Activated T-cell treated with anti-CD3 and anti-CD28 coated beads, Interleukin-2, amount 50 U/mL, for 72 hours (primary cell): ENCODE data around the gene CARS2. TPM values are rescaled to one million over a fixed set of nuclear protein-coding genes. Genes with fewer than 3 reads are reported as not detected.
"Not testable (repeated sequence)": the region's sequence is repeated elsewhere in the genome, so short reads cannot be mapped to it uniquely, and the experiment has no call there.

Experiments
- ATAC-seq, 2 donors: fragments of 150-1000 bp; cut with Tn5 transposase; replicated peaks in 1 of 2; 2 replicates each; pipeline ENCODE4 v1.10.0; 2021; ENCODE audit warnings: moderate library complexity in 2 of 2, mild to moderate bottlenecking in 1 of 2
- DNase-seq, 2 donors: peaks; one replicate each; pipeline ENCODE4 v3.0.0; 2021 to 2022; ENCODE audit warnings: mixed read lengths in 1 of 2
- H3K27ac Mint-ChIP-seq: one replicate; pipeline ENCODE4 v1.8.0; 2022; ENCODE audit warnings: mild to moderate bottlenecking, moderate library complexity, mixed read lengths
- H3K27me3 Mint-ChIP-seq: one replicate; pipeline ENCODE4 v1.8.0; 2022; ENCODE audit warnings: low read depth, mixed read lengths
- H3K36me3 Mint-ChIP-seq, 2 donors: one replicate each; pipeline ENCODE4 v1.8.0; 2022; ENCODE audit warnings: mixed read lengths in 2 of 2, mild to moderate bottlenecking in 1 of 2; ENCODE audit not compliant: insufficient read depth in 2 of 2
- H3K4me1 Mint-ChIP-seq: one replicate; pipeline ENCODE4 v1.8.0; 2022; ENCODE audit warnings: low read depth, mixed read lengths
- H3K4me3 Mint-ChIP-seq, 2 donors: one replicate each; pipeline ENCODE4 v1.8.0; 2022; ENCODE audit warnings: mild to moderate bottlenecking in 2 of 2, mixed read lengths in 2 of 2, moderate library complexity in 2 of 2
- H3K9me3 Mint-ChIP-seq, 2 donors: one replicate each; pipeline ENCODE4 v1.8.0; 2022; ENCODE audit warnings: mixed read lengths in 2 of 2
- total RNA-seq, 2 donors: library from RNA; stranded (reverse); gene quantifications; one replicate each; pipeline ENCODE4 v1.2.3, GENCODE V29; 2022

CARS2 gene
- total RNA-seq, 2 donors from 2014 or later = 42.3 to 59.3 TPM

- ATAC-seq = no peak
- H3K9me3 Mint-ChIP-seq = peaks cover 0 to 4% of the 10 kb centered on the region in 2 donors
- DNase-seq = no peak
- peaks cover 44% of the 10 kb centered on the region for H3K4me1 Mint-ChIP-seq
- no peak overlapping the region for H3K4me3 Mint-ChIP-seq
- H3K36me3 Mint-ChIP-seq = peaks cover 6 to 9% of the 10 kb centered on the region in 2 donors
- H3K27me3 Mint-ChIP-seq = no peaks in the 10 kb centered on the region
- H3K27ac Mint-ChIP-seq = no peak overlapping the region
These were observed 87.1 kb downstream of the CARS2 start for GRCh38 chr13:110618780-110619179.

GRCh38 chr13:110618167-110618566, 87.7 kb downstream of the CARS2 start:
- DNase-seq = no peak
- ATAC-seq = no peak
- Mint-ChIP-seq H3K9me3 (peaks cover 2 to 9% of the 10 kb centered on the region in 2 donors), H3K36me3 (peaks cover 8 to 12% of the 10 kb centered on the region in 2 donors), H3K4me3 (no peak overlapping the region), H3K4me1 (peaks cover 44% of the 10 kb centered on the region), H3K27me3 (no peaks in the 10 kb centered on the region), H3K27ac (no peak overlapping the region)

- H3K36me3 Mint-ChIP-seq = peaks cover 4 to 9% of the 10 kb centered on the region in 2 donors
- no peak for ATAC-seq
- H3K27me3 Mint-ChIP-seq = no peaks in the 10 kb centered on the region
- DNase-seq = no peak
- no peak overlapping the region for H3K27ac Mint-ChIP-seq
- H3K9me3 Mint-ChIP-seq = peaks cover 2 to 9% of the 10 kb centered on the region in 2 donors
- H3K4me3 Mint-ChIP-seq = peak overlapping the region; percentile 53 to 93
- peaks cover 37% of the 10 kb centered on the region for H3K4me1 Mint-ChIP-seq
These were observed 88.4 kb downstream of the CARS2 start for GRCh38 chr13:110617321-110618072.

GRCh38 chr13:110616103-110617101, 89.5 kb downstream of the CARS2 start:
- H3K9me3 Mint-ChIP-seq = peaks cover 2 to 9% of the 10 kb centered on the region in 2 donors
- H3K36me3 Mint-ChIP-seq = peaks cover 4 to 9% of the 10 kb centered on the region in 2 donors
- H3K27ac Mint-ChIP-seq = peak overlapping the region; percentile 89
- peak overlapping the region; percentile 93 to 95 for H3K4me3 Mint-ChIP-seq
- ATAC-seq (peak; percentile 58 to 73), DNase-seq (peak; percentile 62 to 66)
- no peaks in the 10 kb centered on the region for H3K27me3 Mint-ChIP-seq
- H3K4me1 Mint-ChIP-seq = peaks cover 39% of the 10 kb centered on the region

- DNase-seq (peak; percentile 88), ATAC-seq (peak; percentile 87 to 90)
- Mint-ChIP-seq H3K4me1 (peaks cover 48% of the 10 kb centered on the region), H3K4me3 (peak within 1 kb of the TSS; percentile 93 to 95), H3K27me3 (no peaks in the 10 kb centered on the region), H3K27ac (peak within 1 kb of the TSS; percentile 94), H3K9me3 (peaks cover 2 to 9% of the 10 kb centered on the region in 2 donors), H3K36me3 (peaks cover 4 to 9% of the 10 kb centered on the region in 2 donors)
These were observed 90.4 kb downstream of the CARS2 start, which contains the start of gene NAXD for GRCh38 chr13:110615322-110616102. Gene NAXD, plus strand, starts transcription at chr13:110615545. Its CDS starts 57 bp downstream, at chr13:110615602.

- ATAC-seq = no peak
- peak overlapping the region; percentile 94 for H3K27ac Mint-ChIP-seq
- peaks cover 2 to 9% of the 10 kb centered on the region in 2 donors for H3K9me3 Mint-ChIP-seq
- no peak for DNase-seq
- peak overlapping the region; percentile 93 to 95 for H3K4me3 Mint-ChIP-seq
- H3K4me1 Mint-ChIP-seq = peaks cover 45% of the 10 kb centered on the region
- H3K36me3 Mint-ChIP-seq = peaks cover 4 to 9% of the 10 kb centered on the region in 2 donors
- no peaks in the 10 kb centered on the region for H3K27me3 Mint-ChIP-seq
These were observed 91.0 kb downstream of the CARS2 start for GRCh38 chr13:110615005-110615321.

GRCh38 chr13:110610955-110611595, 94.8 kb downstream of the CARS2 start:
- Mint-ChIP-seq H3K4me3 (peak overlapping the region; percentile 7 to 46), H3K36me3 (peaks cover 4 to 8% of the 10 kb centered on the region in 2 donors), H3K27ac (peak overlapping the region; percentile 88), H3K27me3 (no peaks in the 10 kb centered on the region), H3K4me1 (peaks cover 21% of the 10 kb centered on the region), H3K9me3 (peaks cover 2 to 9% of the 10 kb centered on the region in 2 donors)
- ATAC-seq (peak in 1 of 2 donors; percentile 18), DNase-seq (peak; percentile 11 to 30)

- Mint-ChIP-seq H3K9me3 (no peaks in the 10 kb centered on the region), H3K27me3 (peaks cover 9% of the 10 kb centered on the region), H3K36me3 (peaks cover 0 to 2% of the 10 kb centered on the region in 2 donors), H3K27ac (no peak overlapping the region), H3K4me3 (no peak overlapping the region), H3K4me1 (peaks cover 14% of the 10 kb centered on the region)
- DNase-seq = no peak
- ATAC-seq = no peak
These were observed 98.2 kb downstream of the CARS2 start for GRCh38 chr13:110607675-110608224.

- H3K4me1 Mint-ChIP-seq, H3K36me3 Mint-ChIP-seq, DNase-seq, ATAC-seq, H3K27ac Mint-ChIP-seq, H3K4me3 Mint-ChIP-seq, H3K9me3 Mint-ChIP-seq: not testable (repeated sequence)
- H3K27me3 Mint-ChIP-seq = peaks cover 13% of the 10 kb centered on the region
These were observed 99.6 kb downstream of the CARS2 start for GRCh38 chr13:110606281-110606680.

GRCh38 chr13:110605132-110605531, 100.8 kb downstream of the CARS2 start:
- ATAC-seq (no peak), DNase-seq (no peak)
- Mint-ChIP-seq H3K27me3 (peaks cover 13% of the 10 kb centered on the region), H3K36me3 (peaks cover 0 to 2% of the 10 kb centered on the region in 2 donors), H3K4me3 (no peak overlapping the region), H3K9me3 (no peaks in the 10 kb centered on the region), H3K4me1 (no peaks in the 10 kb centered on the region), H3K27ac (no peak overlapping the region)

GRCh38 chr13:110600980-110601379, 104.9 kb downstream of the CARS2 start:
- Mint-ChIP-seq H3K27me3 (peaks cover 18% of the 10 kb centered on the region), H3K4me3 (no peak overlapping the region), H3K9me3 (no peaks in the 10 kb centered on the region), H3K27ac (no peak overlapping the region), H3K4me1 (no peaks in the 10 kb centered on the region), H3K36me3 (no peaks in the 10 kb centered on the region)
- DNase-seq = no peak
- ATAC-seq = no peak
